ENCODE measurements around the gene GRB2.

DNA sequence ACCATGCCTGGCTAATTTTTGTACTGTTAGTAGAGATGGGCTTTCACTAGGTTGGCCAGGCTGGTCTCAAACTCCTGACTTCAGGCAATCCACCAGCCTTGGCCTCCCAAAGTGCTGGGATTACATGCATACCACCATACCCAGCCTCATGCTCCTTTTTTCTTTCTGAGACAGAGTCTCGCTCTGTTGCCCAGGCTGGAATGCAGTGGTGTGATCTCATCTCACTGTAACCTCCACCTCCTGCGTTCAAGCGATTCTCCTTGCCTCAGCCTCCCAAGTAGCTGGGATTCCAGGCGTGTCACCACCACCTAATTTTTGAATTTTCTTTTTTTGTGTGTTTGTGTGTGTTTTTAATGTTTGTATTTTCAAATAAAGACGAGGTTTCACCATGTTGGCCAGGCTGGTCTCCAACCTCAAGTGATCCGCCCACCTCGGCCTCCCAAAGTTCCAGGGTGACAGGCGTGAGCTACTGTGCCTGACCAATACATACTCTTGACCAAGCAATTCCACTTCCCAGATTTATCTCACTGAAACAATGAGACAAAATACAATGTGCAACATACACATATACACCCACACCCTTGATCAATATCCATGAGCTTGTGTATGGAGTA, 5.0 kb downstream of the GRB2 start:
- TF ChIP-seq, protein P1, sequence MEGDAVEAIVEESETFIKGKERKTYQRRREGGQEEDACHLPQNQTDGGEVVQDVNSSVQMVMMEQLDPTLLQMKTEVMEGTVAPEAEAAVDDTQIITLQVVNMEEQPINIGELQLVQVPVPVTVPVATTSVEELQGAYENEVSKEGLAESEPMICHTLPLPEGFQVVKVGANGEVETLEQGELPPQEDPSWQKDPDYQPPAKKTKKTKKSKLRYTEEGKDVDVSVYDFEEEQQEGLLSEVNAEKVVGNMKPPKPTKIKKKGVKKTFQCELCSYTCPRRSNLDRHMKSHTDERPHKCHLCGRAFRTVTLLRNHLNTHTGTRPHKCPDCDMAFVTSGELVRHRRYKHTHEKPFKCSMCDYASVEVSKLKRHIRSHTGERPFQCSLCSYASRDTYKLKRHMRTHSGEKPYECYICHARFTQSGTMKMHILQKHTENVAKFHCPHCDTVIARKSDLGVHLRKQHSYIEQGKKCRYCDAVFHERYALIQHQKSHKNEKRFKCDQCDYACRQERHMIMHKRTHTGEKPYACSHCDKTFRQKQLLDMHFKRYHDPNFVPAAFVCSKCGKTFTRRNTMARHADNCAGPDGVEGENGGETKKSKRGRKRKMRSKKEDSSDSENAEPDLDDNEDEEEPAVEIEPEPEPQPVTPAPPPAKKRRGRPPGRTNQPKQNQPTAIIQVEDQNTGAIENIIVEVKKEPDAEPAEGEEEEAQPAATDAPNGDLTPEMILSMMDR (IDR thresholded peaks at IDR 0.05) = no peak
- TF ChIP-seq, protein P2, sequence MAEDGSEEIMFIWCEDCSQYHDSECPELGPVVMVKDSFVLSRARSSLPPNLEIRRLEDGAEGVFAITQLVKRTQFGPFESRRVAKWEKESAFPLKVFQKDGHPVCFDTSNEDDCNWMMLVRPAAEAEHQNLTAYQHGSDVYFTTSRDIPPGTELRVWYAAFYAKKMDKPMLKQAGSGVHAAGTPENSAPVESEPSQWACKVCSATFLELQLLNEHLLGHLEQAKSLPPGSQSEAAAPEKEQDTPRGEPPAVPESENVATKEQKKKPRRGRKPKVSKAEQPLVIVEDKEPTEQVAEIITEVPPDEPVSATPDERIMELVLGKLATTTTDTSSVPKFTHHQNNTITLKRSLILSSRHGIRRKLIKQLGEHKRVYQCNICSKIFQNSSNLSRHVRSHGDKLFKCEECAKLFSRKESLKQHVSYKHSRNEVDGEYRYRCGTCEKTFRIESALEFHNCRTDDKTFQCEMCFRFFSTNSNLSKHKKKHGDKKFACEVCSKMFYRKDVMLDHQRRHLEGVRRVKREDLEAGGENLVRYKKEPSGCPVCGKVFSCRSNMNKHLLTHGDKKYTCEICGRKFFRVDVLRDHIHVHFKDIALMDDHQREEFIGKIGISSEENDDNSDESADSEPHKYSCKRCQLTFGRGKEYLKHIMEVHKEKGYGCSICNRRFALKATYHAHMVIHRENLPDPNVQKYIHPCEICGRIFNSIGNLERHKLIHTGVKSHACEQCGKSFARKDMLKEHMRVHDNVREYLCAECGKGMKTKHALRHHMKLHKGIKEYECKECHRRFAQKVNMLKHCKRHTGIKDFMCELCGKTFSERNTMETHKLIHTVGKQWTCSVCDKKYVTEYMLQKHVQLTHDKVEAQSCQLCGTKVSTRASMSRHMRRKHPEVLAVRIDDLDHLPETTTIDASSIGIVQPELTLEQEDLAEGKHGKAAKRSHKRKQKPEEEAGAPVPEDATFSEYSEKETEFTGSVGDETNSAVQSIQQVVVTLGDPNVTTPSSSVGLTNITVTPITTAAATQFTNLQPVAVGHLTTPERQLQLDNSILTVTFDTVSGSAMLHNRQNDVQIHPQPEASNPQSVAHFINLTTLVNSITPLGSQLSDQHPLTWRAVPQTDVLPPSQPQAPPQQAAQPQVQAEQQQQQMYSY (CRISPR knock-in tag; IDR thresholded peaks at IDR 0.05) = no peak
- TF ChIP-seq ZBTB21 (CRISPR knock-in tag; IDR thresholded peaks at IDR 0.05; ENCODE audit: borderline replicate concordance) (no peak), ESRRA (CRISPR knock-in tag; IDR thresholded peaks at IDR 0.05; ENCODE audit: borderline replicate concordance) (no peak), EMX1 (CRISPR knock-in tag; IDR thresholded peaks at IDR 0.05) (no peak), ATF1 (CRISPR knock-in tag; IDR thresholded peaks at IDR 0.05) (no peak), CBFB (CRISPR knock-in tag; IDR thresholded peaks at IDR 0.05; ENCODE audit: low read depth) (no peak), ELF4 (CRISPR knock-in tag; IDR thresholded peaks at IDR 0.05; ENCODE audit: low read depth) (no peak), RELA (CRISPR knock-in tag; IDR thresholded peaks at IDR 0.05; ENCODE audit: borderline replicate concordance) (no peak)
- TF ChIP-seq, protein P3, sequence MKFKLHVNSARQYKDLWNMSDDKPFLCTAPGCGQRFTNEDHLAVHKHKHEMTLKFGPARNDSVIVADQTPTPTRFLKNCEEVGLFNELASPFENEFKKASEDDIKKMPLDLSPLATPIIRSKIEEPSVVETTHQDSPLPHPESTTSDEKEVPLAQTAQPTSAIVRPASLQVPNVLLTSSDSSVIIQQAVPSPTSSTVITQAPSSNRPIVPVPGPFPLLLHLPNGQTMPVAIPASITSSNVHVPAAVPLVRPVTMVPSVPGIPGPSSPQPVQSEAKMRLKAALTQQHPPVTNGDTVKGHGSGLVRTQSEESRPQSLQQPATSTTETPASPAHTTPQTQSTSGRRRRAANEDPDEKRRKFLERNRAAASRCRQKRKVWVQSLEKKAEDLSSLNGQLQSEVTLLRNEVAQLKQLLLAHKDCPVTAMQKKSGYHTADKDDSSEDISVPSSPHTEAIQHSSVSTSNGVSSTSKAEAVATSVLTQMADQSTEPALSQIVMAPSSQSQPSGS (CRISPR knock-in tag; IDR thresholded peaks at IDR 0.05; ENCODE audit: borderline replicate concordance, low read depth) = no peak
- TF ChIP-seq, protein P4, sequence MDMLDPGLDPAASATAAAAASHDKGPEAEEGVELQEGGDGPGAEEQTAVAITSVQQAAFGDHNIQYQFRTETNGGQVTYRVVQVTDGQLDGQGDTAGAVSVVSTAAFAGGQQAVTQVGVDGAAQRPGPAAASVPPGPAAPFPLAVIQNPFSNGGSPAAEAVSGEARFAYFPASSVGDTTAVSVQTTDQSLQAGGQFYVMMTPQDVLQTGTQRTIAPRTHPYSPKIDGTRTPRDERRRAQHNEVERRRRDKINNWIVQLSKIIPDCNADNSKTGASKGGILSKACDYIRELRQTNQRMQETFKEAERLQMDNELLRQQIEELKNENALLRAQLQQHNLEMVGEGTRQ (CRISPR knock-in tag; IDR thresholded peaks at IDR 0.05) = no peak
- TF ChIP-seq, protein P5, sequence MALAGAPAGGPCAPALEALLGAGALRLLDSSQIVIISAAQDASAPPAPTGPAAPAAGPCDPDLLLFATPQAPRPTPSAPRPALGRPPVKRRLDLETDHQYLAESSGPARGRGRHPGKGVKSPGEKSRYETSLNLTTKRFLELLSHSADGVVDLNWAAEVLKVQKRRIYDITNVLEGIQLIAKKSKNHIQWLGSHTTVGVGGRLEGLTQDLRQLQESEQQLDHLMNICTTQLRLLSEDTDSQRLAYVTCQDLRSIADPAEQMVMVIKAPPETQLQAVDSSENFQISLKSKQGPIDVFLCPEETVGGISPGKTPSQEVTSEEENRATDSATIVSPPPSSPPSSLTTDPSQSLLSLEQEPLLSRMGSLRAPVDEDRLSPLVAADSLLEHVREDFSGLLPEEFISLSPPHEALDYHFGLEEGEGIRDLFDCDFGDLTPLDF (CRISPR knock-in tag; IDR thresholded peaks at IDR 0.05) = no peak
